T-helper 17 cell (primary cell): ENCODE results near the gene CCDC141. TPM values are rescaled to one million over a fixed set of nuclear protein-coding genes. Genes with fewer than 3 reads are reported as not detected.
"Not testable (repeated sequence)": the region's sequence is repeated elsewhere in the genome, so short reads cannot be mapped to it uniquely, and the experiment has no call there.

Experiments
- ATAC-seq: fragments of 150-1000 bp; cut with Tn5 transposase; 2 replicates; pipeline ENCODE4 v1.10.0; 2021; ENCODE audit warnings: mild to moderate bottlenecking, moderate library complexity
- DNase-seq, 3 donors: peaks; one replicate each; pipeline versions ENCODE4 v3.0.0 to v3.0.0-alpha.2; 2020 to 2021
- H3K9me3 ChIP-seq: one replicate; pipeline ENCODE4 v1.7.0; 2013; ENCODE audit warnings: low read length, mild to moderate bottlenecking; ENCODE audit not compliant: control insufficient read depth, poor library complexity, severe bottlenecking
- H3K27ac Mint-ChIP-seq: one replicate; pipeline ENCODE4 v1.8.0; 2022; ENCODE audit warnings: mild to moderate bottlenecking, moderate library complexity, mixed read lengths
- H3K27me3 Mint-ChIP-seq: one replicate; pipeline ENCODE4 v1.8.0; 2022; ENCODE audit warnings: mixed read lengths
- H3K36me3 Mint-ChIP-seq: one replicate; pipeline ENCODE4 v1.8.0; 2022; ENCODE audit warnings: low read depth, mixed read lengths
- H3K4me1 Mint-ChIP-seq: one replicate; pipeline ENCODE4 v1.8.0; 2022; ENCODE audit warnings: mild to moderate bottlenecking, mixed read lengths
- H3K4me3 Mint-ChIP-seq: one replicate; pipeline ENCODE4 v1.8.0; 2022; ENCODE audit warnings: mild to moderate bottlenecking, moderate library complexity, mixed read lengths
- total RNA-seq, 4 donors: library from RNA in 2 of 4; stranded (reverse) in 2 of 4; gene quantifications; one replicate each; pipeline ENCODE4 v1.2.3 and lab custom pipeline; 2022 to 2026

The CCDC141 gene
- total RNA-seq, 2 donors from 2014 or later: 18.2 to 22.8 TPM

DNA sequence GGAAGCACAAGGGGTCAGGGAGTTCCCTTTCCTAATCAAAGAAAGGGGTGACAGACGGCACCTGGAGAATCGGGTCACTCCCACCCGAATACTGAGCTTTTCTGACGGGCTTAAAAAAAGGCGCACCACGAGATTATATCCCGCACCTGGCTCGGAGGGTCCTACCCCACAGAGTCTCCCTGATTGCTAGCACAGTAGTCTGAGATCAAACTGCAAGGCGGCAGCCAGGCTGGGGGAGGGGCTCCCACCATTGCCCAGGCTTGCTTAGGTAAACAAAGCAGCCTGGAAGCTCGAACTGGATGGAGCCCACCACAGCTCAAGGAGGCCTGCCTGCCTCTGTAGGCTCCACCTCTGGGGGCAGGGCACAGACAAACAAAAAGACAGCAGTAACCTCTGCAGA lies 67.3 kb downstream of the CCDC141 start:
- H3K36me3 Mint-ChIP-seq, DNase-seq, H3K27ac Mint-ChIP-seq, H3K4me1 Mint-ChIP-seq, H3K4me3 Mint-ChIP-seq, ATAC-seq, H3K27me3 Mint-ChIP-seq, H3K9me3 ChIP-seq: not testable (repeated sequence)

GRCh38 chr2:178980815-178981214 lies 69.1 kb downstream of the CCDC141 start:
- H3K4me1 Mint-ChIP-seq: peaks cover 2% of the 10 kb centered on the region
- H3K36me3 Mint-ChIP-seq: no peaks in the 10 kb centered on the region
- no peak for ATAC-seq
- no peaks in the 10 kb centered on the region for H3K9me3 ChIP-seq
- H3K27me3 Mint-ChIP-seq: no peaks in the 10 kb centered on the region
- H3K4me3 Mint-ChIP-seq: no peak overlapping the region
- H3K27ac Mint-ChIP-seq: no peak overlapping the region
- no peak for DNase-seq

DNA sequence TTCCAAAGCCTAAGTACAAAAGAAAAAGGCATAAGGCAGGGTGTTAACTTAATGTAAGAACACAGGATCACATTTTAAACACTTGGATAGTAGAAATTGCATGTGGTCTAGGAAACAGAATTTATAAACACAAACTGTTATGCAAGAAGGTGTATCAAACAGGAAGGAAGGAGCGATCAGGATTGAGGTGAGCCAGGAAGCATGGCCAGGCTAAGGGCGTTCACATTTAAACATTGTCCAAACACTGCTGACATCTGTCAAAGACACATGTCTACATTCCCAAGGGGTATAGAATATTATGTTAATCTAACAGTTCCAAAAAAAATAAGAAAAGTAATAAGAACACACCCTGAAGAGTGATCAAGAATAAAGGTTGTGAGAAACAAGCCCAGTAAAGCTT lies 71.3 kb downstream of the CCDC141 start:
- no peak for ATAC-seq
- Mint-ChIP-seq H3K4me1 (peaks cover 2% of the 10 kb centered on the region), H3K27ac (peak overlapping the region; percentile 24), H3K27me3 (no peaks in the 10 kb centered on the region), H3K36me3 (no peaks in the 10 kb centered on the region), H3K4me3 (no peak overlapping the region)
- no peaks in the 10 kb centered on the region for H3K9me3 ChIP-seq
- DNase-seq: no peak

DNA sequence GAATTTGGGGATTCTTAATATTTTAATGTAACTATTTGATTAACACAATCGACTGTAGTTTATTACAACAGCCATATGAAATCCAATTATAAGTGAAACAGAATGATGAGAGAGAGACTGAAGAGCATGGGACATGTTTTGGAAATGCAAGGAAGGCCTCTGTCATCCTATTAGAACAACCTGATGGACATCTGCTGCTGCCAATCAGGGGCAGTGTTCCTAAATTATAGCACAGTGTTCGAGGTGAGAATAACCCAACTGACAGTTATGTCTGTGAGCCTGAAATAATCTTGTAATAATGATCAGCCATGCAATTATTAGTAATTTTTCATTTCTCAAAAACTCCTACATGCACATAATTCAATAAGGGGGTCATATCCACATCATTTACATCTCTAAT lies 73.6 kb downstream of the CCDC141 start:
- Mint-ChIP-seq H3K36me3 (no peaks in the 10 kb centered on the region), H3K27me3 (no peaks in the 10 kb centered on the region), H3K27ac (no peak overlapping the region), H3K4me3 (no peak overlapping the region), H3K4me1 (peaks cover 2% of the 10 kb centered on the region)
- DNase-seq (no peak), ATAC-seq (no peak)
- H3K9me3 ChIP-seq: no peaks in the 10 kb centered on the region

GRCh38 chr2:178962805-178963433 lies 87.0 kb downstream of the CCDC141 start:
- H3K4me1 Mint-ChIP-seq: no peaks in the 10 kb centered on the region
- H3K36me3 Mint-ChIP-seq: peaks cover 3% of the 10 kb centered on the region
- no peaks in the 10 kb centered on the region for H3K27me3 Mint-ChIP-seq
- DNase-seq (no peak), ATAC-seq (no peak)
- H3K9me3 ChIP-seq: no peaks in the 10 kb centered on the region
- no peak overlapping the region for H3K4me3 Mint-ChIP-seq
- no peak overlapping the region for H3K27ac Mint-ChIP-seq

- Mint-ChIP-seq H3K27me3 (no peaks in the 10 kb centered on the region), H3K27ac (no peak overlapping the region), H3K36me3 (peaks cover 3% of the 10 kb centered on the region), H3K4me3 (no peak overlapping the region), H3K4me1 (no peaks in the 10 kb centered on the region)
- H3K9me3 ChIP-seq: no peaks in the 10 kb centered on the region
- DNase-seq (no peak), ATAC-seq (no peak)
These were observed 87.8 kb downstream of the CCDC141 start for GRCh38 chr2:178962152-178962551.

GRCh38 chr2:178954049-178954448 lies 95.9 kb downstream of the CCDC141 start:
- Mint-ChIP-seq H3K4me1 (no peaks in the 10 kb centered on the region), H3K4me3 (no peak overlapping the region), H3K27ac (no peak overlapping the region), H3K36me3 (no peaks in the 10 kb centered on the region), H3K27me3 (peaks cover 4% of the 10 kb centered on the region)
- DNase-seq: no peak
- no peaks in the 10 kb centered on the region for H3K9me3 ChIP-seq
- no peak for ATAC-seq

DNA sequence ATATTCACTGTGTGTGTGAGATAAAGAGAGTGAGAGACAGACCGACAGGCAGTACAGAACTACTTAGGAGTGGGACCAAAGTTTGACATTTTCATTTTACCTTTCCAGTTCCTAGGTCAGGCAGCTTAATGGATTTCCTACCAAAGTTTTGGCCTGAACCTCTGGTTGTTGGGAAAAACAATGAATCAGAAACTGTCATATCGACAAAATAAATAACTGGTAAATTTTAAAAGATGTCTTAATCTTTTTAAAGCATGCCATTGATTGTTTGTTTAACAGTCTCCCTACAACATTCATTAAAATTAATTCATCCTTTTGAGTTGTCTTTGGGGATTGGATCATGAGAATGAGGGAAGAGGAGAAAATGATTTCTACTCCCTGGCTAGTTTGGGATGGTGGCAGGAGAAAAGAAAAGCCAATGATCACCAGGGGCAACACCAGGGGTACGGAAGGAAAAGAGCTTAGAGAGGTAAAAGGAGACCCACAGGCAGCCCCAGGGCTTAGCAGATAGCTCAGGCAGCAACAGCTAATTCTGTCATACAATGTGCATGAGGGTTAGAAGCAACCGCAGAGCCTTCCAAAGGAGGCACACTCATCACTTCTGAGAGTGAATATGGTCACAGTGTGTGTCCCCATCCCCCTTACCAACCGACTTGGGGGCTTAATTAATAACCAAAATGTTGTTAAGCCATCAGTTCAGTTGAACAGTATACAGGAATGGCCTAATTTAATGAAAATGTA lies 98.5 kb downstream of the CCDC141 start:
- Mint-ChIP-seq H3K27ac (no peak overlapping the region), H3K36me3 (no peaks in the 10 kb centered on the region)
- ATAC-seq: no peak

DNA sequence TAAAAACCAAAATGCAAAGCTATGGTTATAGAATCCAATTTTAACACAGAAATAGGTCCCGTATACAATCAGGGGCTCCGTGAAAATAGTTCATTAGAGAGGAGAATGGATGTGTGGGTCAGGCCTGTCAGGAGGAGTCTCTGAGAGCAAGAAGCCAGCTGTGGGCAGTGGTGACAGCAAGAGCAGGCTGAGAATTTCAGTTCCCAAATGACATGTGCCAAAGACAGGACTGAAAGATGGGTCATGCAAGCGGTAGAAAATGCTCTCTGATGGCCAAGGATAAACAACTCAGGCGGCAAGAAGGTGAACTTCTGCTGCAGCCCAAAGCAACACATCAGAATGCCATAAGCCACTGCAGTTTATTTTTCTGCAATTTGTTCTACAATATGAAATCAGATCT lies 100.4 kb downstream of the CCDC141 start:
- H3K9me3 ChIP-seq: no peaks in the 10 kb centered on the region
- DNase-seq: no peak
- Mint-ChIP-seq H3K4me1 (no peaks in the 10 kb centered on the region), H3K27ac (no peak overlapping the region), H3K27me3 (peaks cover 4% of the 10 kb centered on the region), H3K36me3 (no peaks in the 10 kb centered on the region), H3K4me3 (no peak overlapping the region)
- no peak for ATAC-seq

More for the DNA sequence above, 98.5 kb downstream of the CCDC141 start:
- DNase-seq: no peak
- Mint-ChIP-seq H3K27me3 (peaks cover 4% of the 10 kb centered on the region), H3K4me1 (no peaks in the 10 kb centered on the region), H3K4me3 (no peak overlapping the region)
- H3K9me3 ChIP-seq: no peaks in the 10 kb centered on the region

GRCh38 chr2:178949151-178949550 lies 100.8 kb downstream of the CCDC141 start:
- Mint-ChIP-seq H3K4me1 (no peaks in the 10 kb centered on the region), H3K36me3 (no peaks in the 10 kb centered on the region), H3K4me3 (no peak overlapping the region), H3K27ac (no peak overlapping the region), H3K27me3 (peaks cover 4% of the 10 kb centered on the region)
- DNase-seq (no peak), ATAC-seq (no peak)
- H3K9me3 ChIP-seq: no peaks in the 10 kb centered on the region

GRCh38 chr2:178947006-178947405 lies 102.9 kb downstream of the CCDC141 start:
- Mint-ChIP-seq H3K36me3 (no peaks in the 10 kb centered on the region), H3K4me1 (no peaks in the 10 kb centered on the region), H3K27me3 (peaks cover 4% of the 10 kb centered on the region), H3K4me3 (no peak overlapping the region), H3K27ac (no peak overlapping the region)
- no peaks in the 10 kb centered on the region for H3K9me3 ChIP-seq
- ATAC-seq (no peak), DNase-seq (no peak)

- no peak for ATAC-seq
- no peak for DNase-seq
- no peaks in the 10 kb centered on the region for H3K9me3 ChIP-seq
- no peak overlapping the region for H3K4me3 Mint-ChIP-seq
- no peaks in the 10 kb centered on the region for H3K36me3 Mint-ChIP-seq
- peaks cover 4% of the 10 kb centered on the region for H3K27me3 Mint-ChIP-seq
- H3K4me1 Mint-ChIP-seq: no peaks in the 10 kb centered on the region
- H3K27ac Mint-ChIP-seq: no peak overlapping the region
These were observed 103.4 kb downstream of the CCDC141 start for GRCh38 chr2:178946494-178946893.

- Mint-ChIP-seq H3K4me1 (no peaks in the 10 kb centered on the region), H3K36me3 (no peaks in the 10 kb centered on the region), H3K4me3 (no peak overlapping the region), H3K27ac (no peak overlapping the region), H3K27me3 (no peaks in the 10 kb centered on the region)
- H3K9me3 ChIP-seq: no peaks in the 10 kb centered on the region
- DNase-seq (no peak), ATAC-seq (no peak)
These were observed 106.2 kb downstream of the CCDC141 start for GRCh38 chr2:178943745-178944144.

DNA sequence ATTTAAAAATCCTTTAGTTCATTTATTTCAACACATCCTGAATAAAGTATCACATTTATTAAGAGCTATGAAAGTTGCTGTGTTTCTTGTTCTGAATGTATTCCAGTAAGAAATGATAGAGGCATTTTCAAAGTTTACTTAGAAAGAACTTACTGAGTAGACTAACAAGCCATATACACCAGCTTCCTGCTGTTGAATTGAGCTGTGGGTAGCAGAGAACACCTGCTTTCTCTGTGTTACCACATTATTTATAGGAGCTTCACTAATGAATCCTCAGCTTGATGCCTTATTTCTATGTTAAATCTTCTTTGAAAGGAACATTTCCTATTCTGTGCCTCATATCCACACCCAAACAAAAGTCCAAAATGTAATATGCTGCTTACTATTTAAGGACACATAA lies 115.4 kb downstream of the CCDC141 start:
- Mint-ChIP-seq H3K27me3 (no peaks in the 10 kb centered on the region), H3K4me1 (no peaks in the 10 kb centered on the region), H3K36me3 (no peaks in the 10 kb centered on the region), H3K4me3 (no peak overlapping the region), H3K27ac (no peak overlapping the region)
- H3K9me3 ChIP-seq: no peaks in the 10 kb centered on the region
- ATAC-seq: no peak
- no peak for DNase-seq
